Midbrain (tissue), 1 donor: ENCODE data around the gene TRPV2.
A peak's percentile ranks its signal among the peaks of the same experiment; 100 is the strongest.
"Not testable (repeated sequence)": the region's sequence is repeated elsewhere in the genome, so short reads cannot be mapped to it uniquely, and the experiment has no call there.

ENCODE experiments used
- DNase-seq: peaks from one replicate; lab custom pipeline; 2025; lab: John Stamatoyannopoulos, UW

TRPV2 gene

DNA sequence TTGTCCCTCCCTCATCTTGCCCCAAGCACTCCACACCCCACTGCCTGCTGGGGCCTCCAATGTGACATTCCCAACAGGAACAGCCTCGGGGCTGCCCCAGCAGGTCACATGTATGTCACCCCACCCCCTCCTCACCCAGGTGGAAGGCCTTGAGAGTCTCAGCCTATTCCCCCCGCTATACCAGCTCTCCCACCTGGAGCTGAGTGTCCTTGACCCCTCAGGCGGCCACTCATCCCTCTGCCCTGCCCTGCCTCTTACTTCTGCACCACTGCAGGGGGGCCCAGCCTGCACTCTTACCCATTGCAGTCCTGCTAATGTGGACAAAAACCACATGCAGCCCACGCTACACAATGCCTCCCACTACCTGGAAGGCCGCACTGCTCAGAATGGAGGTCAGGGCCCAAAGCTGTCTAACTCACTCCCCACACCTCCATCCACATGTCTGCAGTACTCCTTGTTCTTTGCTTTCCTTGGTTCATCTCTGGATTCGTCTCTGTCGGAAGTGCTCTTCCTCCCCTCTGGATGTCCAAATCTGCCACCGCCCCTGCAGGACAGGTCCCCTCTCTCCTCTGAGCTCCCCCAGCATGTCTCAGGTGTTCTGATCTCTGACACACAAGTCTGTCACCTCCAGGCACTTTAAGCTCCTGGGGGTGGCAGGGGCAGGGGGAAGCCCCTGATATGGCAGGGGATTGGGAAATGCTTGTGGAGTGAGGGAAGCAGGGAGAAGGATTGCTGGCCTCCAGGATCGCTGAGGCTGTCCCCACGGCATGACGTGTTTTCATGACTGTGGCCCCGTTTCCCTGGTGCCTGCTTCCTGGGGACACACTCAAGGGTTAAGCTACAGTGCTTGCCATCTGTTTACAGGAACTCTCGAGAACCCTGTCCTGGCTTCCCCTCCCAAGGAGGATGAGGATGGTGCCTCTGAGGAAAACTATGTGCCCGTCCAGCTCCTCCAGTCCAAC lies 20.8 kb downstream of the TRPV2 start:
- DNase-seq: no peak

DNA sequence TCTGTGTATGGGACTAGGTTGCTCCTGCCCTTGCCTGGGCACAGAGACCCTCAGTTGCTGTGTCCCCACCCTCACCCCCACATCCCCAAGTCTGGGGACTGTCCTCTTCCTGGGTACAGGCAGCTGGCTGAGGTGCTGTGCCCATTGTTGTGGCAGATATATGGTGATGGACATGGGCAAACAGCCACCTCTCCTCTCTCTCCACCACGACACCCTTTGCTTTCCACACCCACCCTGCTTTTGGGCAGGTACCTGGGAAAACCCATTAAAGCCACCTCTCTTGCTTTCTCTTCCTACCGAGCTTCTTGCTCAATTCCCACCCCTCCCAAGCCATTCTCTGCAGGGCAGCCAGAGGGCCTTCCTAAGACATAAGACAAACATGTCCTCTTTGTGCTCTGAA lies 21.7 kb downstream of the TRPV2 start:
- DNase-seq: no peak

DNA sequence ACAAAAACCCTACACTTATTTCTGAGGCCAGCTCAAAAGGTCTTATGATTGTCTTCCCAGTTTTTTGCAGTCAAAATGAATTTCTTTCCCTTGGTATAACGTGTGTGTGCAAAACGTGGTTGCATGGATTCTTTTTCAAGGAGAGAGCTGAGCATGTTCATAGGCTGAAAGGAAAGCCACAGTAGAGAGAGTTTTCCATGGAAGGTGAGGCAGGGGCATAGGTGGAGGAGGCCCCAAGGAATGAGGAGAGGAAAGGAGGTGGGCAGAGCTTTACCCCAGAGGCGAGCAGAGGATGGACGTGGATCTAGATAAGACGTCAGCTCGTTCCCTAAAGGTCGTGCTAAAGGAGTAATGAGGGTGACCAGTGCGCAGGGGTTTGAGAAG lies 22.8 kb downstream of the TRPV2 start:
- no peak for DNase-seq

DNA sequence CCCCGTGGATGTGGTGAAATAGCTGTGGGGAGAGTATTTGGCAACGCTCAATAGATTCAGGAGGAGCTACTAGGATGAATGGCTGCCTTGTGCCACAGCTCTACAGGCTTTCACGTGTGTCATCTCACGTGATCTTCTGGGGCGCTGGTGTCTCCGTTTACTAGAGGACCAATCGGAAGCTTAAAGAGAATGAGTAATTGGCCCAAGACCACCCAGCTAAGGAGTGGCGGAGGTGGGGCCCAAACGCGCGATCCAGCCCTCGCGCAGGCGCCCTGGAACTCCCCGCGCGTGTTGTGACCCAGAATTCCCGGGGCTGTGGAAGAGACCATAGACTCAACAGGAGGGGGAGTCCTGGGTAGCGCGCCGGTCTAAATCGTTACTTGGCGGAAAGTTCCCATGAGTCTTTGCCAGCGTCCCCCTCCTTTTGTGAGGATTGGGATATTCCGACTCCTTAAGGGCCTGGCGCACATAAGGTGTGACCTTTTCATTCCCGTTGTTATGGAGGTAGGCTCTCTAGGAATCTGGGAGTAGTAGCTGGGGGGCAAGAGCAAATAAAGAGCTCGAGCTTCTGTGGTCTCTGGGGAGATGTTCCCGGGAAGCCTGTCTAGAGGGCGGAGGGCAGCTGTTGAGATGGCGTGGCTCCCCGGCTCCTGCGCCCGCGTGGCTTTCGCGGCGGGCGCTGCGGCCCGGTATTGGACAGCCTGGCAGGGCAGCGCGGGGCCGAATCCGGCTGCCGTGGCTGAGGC lies 23.4 kb downstream of the TRPV2 start:
- DNase-seq: peak; percentile 99

- DNase-seq: peak; percentile 35
Measured at GRCh38 chr17:16439303-16439791, 24.0 kb downstream of the TRPV2 start.

DNA sequence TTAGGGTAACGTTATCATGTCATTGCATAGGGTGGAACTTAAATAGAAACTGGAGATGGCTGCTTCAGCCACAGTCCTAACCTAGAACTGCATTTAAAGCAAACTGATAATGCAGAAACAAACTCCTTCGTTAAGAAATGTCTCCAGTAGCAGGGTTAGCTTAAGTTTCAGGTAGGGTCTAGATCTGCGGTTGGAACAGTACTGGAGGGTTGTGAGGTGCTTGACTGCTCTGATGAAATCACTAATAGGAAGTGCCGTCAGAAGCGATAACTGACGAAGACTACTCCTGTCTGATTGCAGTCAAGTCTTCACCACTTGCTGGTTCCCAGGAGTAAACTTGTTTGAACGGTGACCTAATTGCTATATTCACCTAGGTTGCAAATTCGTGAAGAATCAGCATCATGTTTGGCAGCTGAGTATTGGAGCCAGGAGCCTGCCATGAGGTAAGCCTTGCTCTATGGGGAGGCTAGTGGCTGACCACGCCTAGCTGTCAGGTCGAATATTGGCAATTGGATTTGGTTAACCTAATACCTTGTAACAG lies 24.5 kb downstream of the TRPV2 start:
- DNase-seq: no peak

DNA sequence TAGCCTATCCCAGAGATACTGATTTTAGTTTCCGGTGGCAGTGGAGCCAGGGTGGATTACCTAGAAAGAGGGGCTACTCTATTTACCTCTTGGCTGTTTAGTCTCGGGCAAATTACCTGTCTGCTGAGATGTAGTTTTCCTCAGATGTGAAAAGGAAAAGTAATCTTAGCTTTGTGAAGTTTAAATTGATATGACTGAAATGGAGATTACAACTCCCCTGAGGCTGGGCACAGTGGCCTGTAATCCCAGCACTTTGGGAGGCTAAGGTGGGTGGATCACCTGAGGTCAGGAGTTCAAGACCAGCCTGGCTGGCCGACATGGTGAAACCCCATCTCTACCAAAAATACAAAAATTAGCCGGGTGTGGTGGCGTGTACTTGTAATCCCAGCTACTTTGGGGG lies 25.0 kb downstream of the TRPV2 start:
- DNase-seq: not testable (repeated sequence)

DNA sequence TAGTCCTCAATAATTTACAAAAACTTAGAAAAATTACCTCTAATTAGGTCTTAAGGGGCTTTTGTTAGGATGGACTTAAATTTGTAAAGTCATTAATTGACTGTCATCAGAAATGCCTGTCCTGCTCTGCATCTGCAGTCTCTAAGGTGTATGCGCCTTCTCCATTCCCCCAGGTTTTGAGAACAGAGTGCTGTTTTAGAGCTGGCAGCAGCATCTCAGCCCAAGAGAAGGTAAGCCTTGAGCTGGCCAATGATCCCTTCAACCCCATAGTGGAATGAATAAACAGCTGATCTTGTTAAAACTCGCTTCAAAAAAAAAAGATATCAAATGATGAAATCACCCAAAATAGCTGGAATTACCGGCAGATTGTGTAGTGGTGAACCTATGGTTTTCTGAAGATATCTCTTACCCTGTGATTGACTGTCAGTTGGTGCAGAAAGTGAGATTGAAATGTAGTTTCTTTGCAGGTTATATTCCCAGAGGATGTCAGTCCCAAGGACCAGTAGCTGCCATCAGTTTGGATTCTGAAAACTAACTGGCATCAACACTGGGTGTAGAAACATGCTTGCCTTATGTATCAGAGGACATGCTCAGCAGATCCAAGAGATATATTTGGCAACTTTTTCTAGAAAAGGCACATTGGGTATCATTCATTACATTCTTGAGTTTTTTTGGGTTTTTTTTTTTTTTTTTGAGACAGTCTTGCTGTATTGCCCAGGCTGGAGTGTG lies 25.7 kb downstream of the TRPV2 start:
- no peak for DNase-seq

GRCh38 chr17:16442141-16442540 lies 26.8 kb downstream of the TRPV2 start:
- no peak for DNase-seq

DNA sequence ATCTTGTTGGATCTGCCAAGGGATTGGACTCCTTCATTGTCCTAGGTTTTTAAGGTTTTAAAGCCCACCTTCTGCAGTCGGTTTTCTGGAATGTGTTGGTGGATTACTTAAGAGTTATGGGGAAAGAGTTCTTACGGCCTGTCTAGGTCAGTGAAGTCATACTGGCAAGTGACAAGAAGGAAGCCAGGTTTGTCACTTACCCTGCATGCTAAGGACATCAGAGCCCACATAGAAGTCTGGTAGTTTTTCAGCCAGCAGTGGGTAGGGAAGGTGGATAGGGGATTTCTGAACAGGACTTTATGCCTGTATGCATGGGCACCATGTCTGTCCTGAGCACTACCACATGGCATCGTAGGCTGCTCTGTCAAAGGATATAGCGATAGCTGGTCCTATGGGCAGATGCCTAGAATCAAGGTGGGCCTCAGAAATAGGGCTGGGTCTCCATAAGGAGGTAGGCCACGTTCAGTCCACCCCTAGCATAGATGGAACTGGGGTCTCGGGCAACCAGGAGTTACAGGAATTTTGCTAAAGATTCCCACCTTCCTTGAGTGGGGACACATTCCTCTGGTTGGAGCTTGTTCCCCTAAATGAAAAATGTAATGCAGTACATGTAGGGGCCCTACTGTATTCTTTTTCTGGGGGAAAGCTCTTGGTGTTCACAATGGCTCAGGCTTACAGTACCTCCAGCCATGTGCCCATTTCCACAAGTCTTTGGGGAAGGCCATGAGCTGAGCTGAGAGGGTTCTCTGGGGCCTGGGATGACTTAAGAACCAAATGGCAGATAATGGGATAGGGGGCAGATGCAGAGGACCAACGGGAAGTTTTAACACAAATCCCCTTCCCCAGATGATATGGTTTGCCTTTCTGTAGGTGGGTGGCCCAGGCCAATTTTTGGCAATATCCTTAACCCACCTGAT lies 27.5 kb downstream of the TRPV2 start:
- DNase-seq: no peak

DNA sequence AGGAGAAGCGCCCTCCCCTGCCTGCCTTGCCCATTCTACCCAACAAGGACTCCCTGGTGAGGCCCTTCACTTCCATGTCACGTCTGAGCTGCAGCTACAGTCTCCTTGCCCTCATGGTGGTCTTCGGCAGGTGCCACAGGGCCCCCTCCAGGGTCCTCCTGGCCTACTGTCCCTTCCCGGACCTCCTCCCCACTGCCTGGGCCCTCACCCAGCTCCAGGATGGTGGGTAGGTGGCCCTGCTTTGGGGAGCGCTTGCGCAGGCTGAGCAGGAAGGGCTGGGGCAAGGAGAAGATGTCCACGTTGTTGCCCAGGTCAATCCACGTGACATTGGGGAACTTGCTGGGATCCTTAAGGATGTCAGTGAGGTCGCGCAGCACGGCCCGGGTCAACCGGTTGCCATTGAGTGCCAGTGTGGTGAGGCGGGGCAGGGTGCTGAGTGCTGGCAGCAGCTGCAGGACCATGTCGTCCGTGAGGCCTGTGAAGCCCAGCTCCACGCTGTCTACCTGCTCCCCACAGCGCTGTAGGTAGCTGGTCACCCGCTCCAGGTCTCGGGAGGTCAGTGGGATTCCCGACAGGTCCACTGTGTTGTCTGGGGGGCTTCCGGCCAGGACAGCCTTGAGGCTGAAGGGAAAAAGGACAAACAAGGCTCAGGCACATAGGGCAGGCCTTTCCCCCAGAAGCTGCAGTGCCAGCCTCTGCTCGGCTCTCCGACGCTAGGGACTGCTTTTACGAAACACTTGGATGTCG lies 28.3 kb downstream of the TRPV2 start:
- DNase-seq: no peak

DNA sequence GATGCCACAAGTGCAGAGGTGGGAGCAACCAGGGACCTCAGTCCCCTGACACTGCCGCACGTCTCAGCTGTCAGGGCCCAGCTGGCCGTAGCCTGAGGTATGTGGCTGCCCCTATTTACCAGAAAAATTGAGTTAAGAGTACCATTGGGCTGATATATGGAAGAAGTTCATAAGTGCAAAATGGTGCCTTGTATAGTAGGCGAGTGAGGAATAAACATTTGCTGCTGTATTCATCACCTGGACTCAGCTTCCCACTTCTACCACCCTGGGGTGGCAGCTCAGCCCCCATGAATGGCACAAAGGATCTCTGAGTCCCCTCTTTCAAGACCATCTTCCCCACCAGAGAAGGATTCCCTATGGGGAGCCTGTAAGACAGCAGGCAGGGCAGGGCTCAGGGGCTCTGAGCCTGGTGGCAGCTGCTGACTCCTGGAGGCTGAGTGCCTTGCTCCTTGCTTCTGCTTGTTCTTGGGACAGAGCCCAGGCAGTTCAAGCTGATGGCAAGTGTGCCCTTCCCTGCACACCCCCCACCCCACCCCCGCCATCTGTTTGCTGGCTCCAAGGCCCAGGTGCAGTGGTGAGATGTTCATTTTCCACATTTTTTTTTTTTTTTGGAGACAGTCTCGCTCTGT lies 29.0 kb downstream of the TRPV2 start:
- DNase-seq: no peak

GRCh38 chr17:16446338-16446983 lies 31.1 kb downstream of the TRPV2 start:
- DNase-seq: no peak

DNA sequence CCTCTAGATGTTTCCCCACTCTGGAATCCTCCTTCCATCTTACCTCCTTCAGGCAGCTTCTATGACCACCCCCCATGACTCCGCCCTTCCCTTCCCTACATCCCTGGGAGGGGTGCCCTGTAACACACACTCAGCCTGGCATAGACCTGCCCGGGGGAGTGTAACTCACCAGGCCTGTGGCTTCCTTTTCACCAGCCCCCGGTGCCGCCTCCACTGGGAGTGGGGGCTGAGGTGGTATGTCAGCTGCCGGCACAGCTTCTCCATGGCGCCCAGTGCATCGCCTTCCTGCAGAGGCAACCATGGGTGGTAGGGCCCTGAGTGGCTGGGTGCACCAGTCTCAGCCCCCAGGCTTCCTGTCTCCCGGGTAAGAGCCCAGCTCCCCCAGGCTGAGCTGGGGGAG lies 32.3 kb downstream of the TRPV2 start:
- DNase-seq: no peak

DNA sequence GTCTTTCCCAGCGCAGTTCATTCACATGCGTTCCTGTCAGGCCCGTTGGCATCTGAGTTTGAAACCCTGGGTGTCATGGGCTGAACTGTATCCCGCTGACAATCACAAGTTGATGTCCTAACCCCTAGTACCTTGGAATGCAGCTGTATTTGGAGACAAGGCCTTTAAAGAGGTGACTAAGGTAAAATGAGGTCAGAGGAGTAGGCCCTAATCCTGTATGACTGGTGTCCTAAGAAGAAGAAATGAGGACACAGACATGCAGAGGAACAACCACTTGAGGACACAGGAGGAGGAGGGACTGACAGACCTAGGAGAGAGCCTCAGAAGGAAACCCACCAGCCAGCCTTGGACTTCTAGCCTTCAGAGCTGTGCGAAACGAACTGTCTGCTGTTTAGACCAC lies 33.1 kb downstream of the TRPV2 start:
- no peak for DNase-seq

GRCh38 chr17:16449121-16449570 lies 33.8 kb downstream of the TRPV2 start:
- no peak for DNase-seq

DNA sequence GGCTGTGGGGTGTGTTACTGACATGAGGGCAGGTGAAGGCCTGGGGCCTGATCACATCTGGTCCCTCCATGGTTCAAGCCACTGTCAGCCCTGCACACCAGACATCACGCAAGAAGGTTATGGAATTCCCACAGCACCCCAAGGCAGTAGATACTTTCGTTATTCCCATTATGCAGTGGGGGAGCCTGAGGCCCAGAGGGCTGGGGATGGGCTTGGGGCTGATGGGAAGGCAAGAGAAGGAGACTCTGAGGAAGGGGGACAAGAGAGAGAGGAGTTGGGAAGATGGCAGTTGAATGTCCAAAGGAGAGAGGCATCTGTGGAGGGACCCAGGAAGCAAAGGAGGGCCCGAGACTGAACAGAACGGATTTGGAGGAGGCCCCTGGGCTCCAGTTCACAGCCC lies 34.7 kb downstream of the TRPV2 start:
- DNase-seq: no peak

DNA sequence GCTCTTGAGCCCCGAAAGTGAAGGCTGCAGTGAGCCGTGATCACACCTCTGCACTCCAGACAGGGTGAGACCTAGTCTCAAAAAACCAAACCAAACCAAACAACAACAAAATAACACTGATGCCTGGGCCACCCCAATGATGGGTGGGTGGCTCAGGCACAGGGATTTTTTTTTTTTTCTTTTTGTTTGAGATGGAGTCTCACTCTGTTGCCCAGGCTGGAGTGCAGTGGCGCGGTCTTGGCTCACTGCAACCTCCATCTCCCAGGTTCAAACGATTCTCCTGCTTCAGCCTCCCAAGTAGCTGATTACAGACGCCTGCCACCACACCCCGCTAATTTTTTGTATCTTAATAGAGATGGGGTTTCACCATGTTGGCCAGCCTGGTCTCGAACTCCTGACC lies 36.9 kb downstream of the TRPV2 start:
- DNase-seq: not testable (repeated sequence)

GRCh38 chr17:16453493-16453851 lies 38.1 kb downstream of the TRPV2 start:
- no peak for DNase-seq
